IMR-90 (cell line): ENCODE measurements around the gene PHKB. TPM values are rescaled to one million over a fixed set of nuclear protein-coding genes. Genes with fewer than 3 reads are reported as not detected.
"Not testable (repeated sequence)": the region's sequence is repeated elsewhere in the genome, so short reads cannot be mapped to it uniquely, and the experiment has no call there.

Experiments used
- ATAC-seq: fragments of 200-7000 bp; cut with Tn5 transposase; 2 replicates; pipeline ENCODE4 v1.9.1; 2020; ENCODE audit warnings: low read depth, mild to moderate bottlenecking, moderate library complexity
- BruUV-seq: library from RNA; stranded (reverse); fragments of 400-500 nt; replicated peaks from 2 replicates; lab custom pipeline; 2021; lab: Mats Ljungman, UMichigan
- CTCF ChIA-PET: fragments of 300-600 bp; formaldehyde crosslinking; extraction: SDS; loops from one replicate; lab custom pipeline; 2021; ENCODE audit warnings: antibody characterized with exemption; lab: Yijun Ruan, JAX
- POLR2A ChIA-PET: fragments of 300-600 bp; sonication (Branson Sonifier 250); formaldehyde crosslinking; loops from one replicate; lab custom pipeline; 2022; ENCODE audit warnings: antibody characterized with exemption; ENCODE audit not compliant: unreplicated experiment; lab: Charles Lee
- DNase-seq: peaks from one replicate; pipeline ENCODE4 v3.0.0; 2013
- H2AFZ ChIP-seq: replicated peaks from 2 replicates; pipeline ENCODE3; 2013; ENCODE audit warnings: low read length, mild to moderate bottlenecking; ENCODE audit not compliant: poor library complexity
- H2AK5ac ChIP-seq: 2 replicates; pipeline ENCODE4 v1.6.1; 2013; ENCODE audit warnings: low read depth, low read length, inconsistent platforms
- H2AK9ac ChIP-seq: replicated peaks from 2 replicates; pipeline ENCODE3; 2013; ENCODE audit warnings: mild to moderate bottlenecking, low read depth, low read length, moderate library complexity; ENCODE audit not compliant: poor library complexity
- H2BK120ac ChIP-seq: 2 replicates; pipeline ENCODE4 v1.6.1; 2013; ENCODE audit warnings: low read depth, low read length, inconsistent platforms
- H2BK15ac ChIP-seq: 3 replicates; pipeline ENCODE4 v1.6.1; 2013; ENCODE audit warnings: low read depth, low read length, inconsistent platforms
- H2BK20ac ChIP-seq: 2 replicates; pipeline ENCODE4 v1.6.1; 2013; ENCODE audit warnings: low read depth, mild to moderate bottlenecking, inconsistent platforms, low read length, moderate library complexity
- H2BK5ac ChIP-seq: 2 replicates; pipeline ENCODE4 v1.6.1; 2013; ENCODE audit warnings: mild to moderate bottlenecking, low read depth, low read length, inconsistent platforms; ENCODE audit not compliant: poor library complexity, severe bottlenecking
- H3K14ac ChIP-seq: replicated peaks from 2 replicates; pipeline ENCODE4 v1.6.1; 2013; ENCODE audit warnings: low read depth, low read length, inconsistent platforms
- H3K18ac ChIP-seq: 2 replicates; pipeline ENCODE4 v1.6.1; 2013; ENCODE audit warnings: low read depth, low read length, control low read depth
- H3K23ac ChIP-seq: 2 replicates; pipeline ENCODE4 v1.6.1; 2013; ENCODE audit warnings: low read depth, low read length, inconsistent platforms
- H3K27ac ChIP-seq: 2 replicates; pipeline ENCODE4 v1.5.1; 2013; ENCODE audit warnings: mild to moderate bottlenecking, control low read depth, low read length; ENCODE audit not compliant: insufficient read depth
- H3K27me3 ChIP-seq: 2 replicates; pipeline ENCODE4 v1.6.1; 2013; ENCODE audit warnings: low read length; ENCODE audit not compliant: control insufficient read depth, insufficient read depth
- H3K36me3 ChIP-seq: 2 replicates; pipeline ENCODE4 v1.6.1; 2013; ENCODE audit warnings: low read length, mixed read lengths; ENCODE audit not compliant: control insufficient read depth, insufficient read depth
- H3K4ac ChIP-seq: 2 replicates; pipeline ENCODE4 v1.6.1; 2013; ENCODE audit warnings: low read depth, low read length, inconsistent platforms
- H3K4me1 ChIP-seq: 2 replicates; pipeline ENCODE4 v1.6.1; 2013; ENCODE audit warnings: low read length, mixed read lengths; ENCODE audit not compliant: control insufficient read depth, insufficient read depth
- H3K4me2 ChIP-seq: 2 replicates; pipeline ENCODE4 v1.6.1; 2013; ENCODE audit warnings: low read depth, mild to moderate bottlenecking, control low read depth, low read length, moderate library complexity
- H3K4me3 ChIP-seq: 2 replicates; pipeline ENCODE4 v1.5.1; 2013; ENCODE audit warnings: low read depth, mild to moderate bottlenecking, control low read depth, low read length, moderate library complexity; ENCODE audit not compliant: insufficient read depth
- H3K56ac ChIP-seq: 2 replicates; pipeline ENCODE4 v1.6.1; 2013; ENCODE audit warnings: low read length, inconsistent platforms; ENCODE audit not compliant: insufficient read depth; ENCODE audit errors: extremely low read depth
- H3K79me1 ChIP-seq, 2 experiments: 2 replicates each; pipeline ENCODE4 v1.6.1; 2013; ENCODE audit warnings: low read length in 2 of 2, inconsistent platforms in 1 of 2, low read depth in 1 of 2
- H3K9ac ChIP-seq: 2 replicates; pipeline ENCODE4 v1.6.1; 2013; ENCODE audit warnings: low read depth, low read length, control low read depth
- H3K9me1 ChIP-seq: 2 replicates; pipeline ENCODE4 v1.6.1; 2013; ENCODE audit warnings: low read length, inconsistent platforms; ENCODE audit not compliant: insufficient read depth
- H3K9me3 ChIP-seq: 2 replicates; pipeline ENCODE4 v1.6.1; 2013; ENCODE audit warnings: low read length; ENCODE audit not compliant: control insufficient read depth, insufficient read depth
- H4K20me1 ChIP-seq: 2 replicates; pipeline ENCODE4 v1.6.1; 2013; ENCODE audit warnings: low read length, inconsistent platforms; ENCODE audit not compliant: insufficient read depth
- H4K5ac ChIP-seq: 2 replicates; pipeline ENCODE4 v1.6.1; 2013; ENCODE audit warnings: mild to moderate bottlenecking, low read depth, low read length, control low read depth
- H4K8ac ChIP-seq, 2 experiments: 2 replicates each; pipeline ENCODE4 v1.6.1; 2013; ENCODE audit warnings: low read depth in 2 of 2, low read length in 2 of 2, control low read depth in 1 of 2, inconsistent platforms in 1 of 2
- H4K91ac ChIP-seq: 2 replicates; pipeline ENCODE4 v1.6.1; 2013; ENCODE audit warnings: low read depth, low read length, inconsistent platforms; ENCODE audit not compliant: insufficient read depth
- CEBPB ChIP-seq: IDR thresholded peaks from 2 replicates; pipeline ENCODE4 v1.6.1; 2012; ENCODE audit warnings: low read depth, low read length, improper control_type of control experiment
- MAFK ChIP-seq: IDR thresholded peaks from 2 replicates; pipeline ENCODE4 v1.6.1; 2012; ENCODE audit warnings: low read depth, low read length, improper control_type of control experiment
- WGBS, 2 experiments: methylation state at CpG; one replicate each; pipeline versions ENCODE4 v1.1.5 to v1.1.7; 2013; ENCODE audit warnings: missing lambda C conversion rate in 2 of 2; ENCODE audit not compliant: insufficient read length in 1 of 2; ENCODE audit errors: extremely low coverage in 2 of 2; 5-methylcytosine and 5-hydroxymethylcytosine counted together
- dilution Hi-C: fragments of 300-500 bp; cut with HindIII; formaldehyde crosslinking; loops from one replicate; pipeline ENCODE4 v1.14.3; 2018; ENCODE audit warnings: low sequenced_read_pairs; ENCODE audit not compliant: unreplicated experiment
- in situ Hi-C: fragments of 300-500 bp; cut with MboI; formaldehyde crosslinking; loops from 3 replicates; pipeline ENCODE4 v1.14.3; 2019; ENCODE audit warnings: low sequenced_read_pairs, inconsistent platforms, mixed read lengths
- intact Hi-C: fragments of 100-400 bp; cut with micrococcal nuclease; formaldehyde crosslinking; loops from 2 replicates; pipeline ENCODE4 v1.10.0; 2022
- polyA plus RNA-seq, 3 experiments: library from polyadenylated mRNA; depleted of rRNA; stranded (reverse); fragments of >200 nt; gene quantifications; 2 replicates each; pipeline ENCODE4 v1.2.3, GENCODE V29; 2012; ENCODE audit warnings: low replicate concordance in 1 of 3
- total RNA-seq: library from RNA; depleted of rRNA; stranded (reverse); fragments of >200 nt; gene quantifications from 2 replicates; pipeline ENCODE4 v1.2.3, GENCODE V29; 2012

The PHKB gene
- total and polyA plus RNA-seq, 2 of the 4 experiments (the other 2 are of a cell fraction), result 24.2 to 58.6 TPM

DNA sequence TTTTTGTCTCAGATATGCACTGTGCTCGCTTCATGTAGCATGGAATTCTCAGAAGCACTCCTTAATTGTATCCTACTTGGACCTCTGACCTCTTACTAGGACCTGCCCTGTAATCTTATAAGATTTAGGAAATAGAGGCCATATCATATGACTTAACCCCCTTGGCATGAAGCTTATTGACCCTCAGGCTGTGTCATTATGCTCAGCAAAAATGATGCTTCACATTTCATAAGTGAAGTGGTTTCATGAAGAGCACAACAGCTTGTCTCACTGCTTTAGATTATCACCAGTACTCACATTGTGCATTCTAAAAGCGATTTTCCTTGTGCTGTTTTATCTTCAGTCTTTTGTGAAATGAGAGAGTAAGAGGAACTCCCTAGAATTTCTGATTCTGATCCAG is 6.4 kb downstream of the PHKB start:
- in situ Hi-C loops (loop anchor here (25.0 kb wide), 1 partner anchor 695 kb away; the partner anchor contains the start of gene ABCC12), dilution Hi-C loops (no loop called here), intact Hi-C loops (loop anchor here (10.0 kb wide), 2 partner anchors 267 to 417 kb away; no protein-coding TSS in a partner anchor)
- Histone ChIP-seq H3K4me3 (no peak overlapping the region), H3K18ac (no peak overlapping the region), H4K91ac (no peak overlapping the region), H3K9ac (no peak overlapping the region), H4K20me1 (no peaks in the 10 kb centered on the region), H3K14ac (no peak overlapping the region; the same call in 1 of the 2 replicates), H3K36me3 (no peaks in the 10 kb centered on the region), H2BK120ac (no peak overlapping the region), H2BK20ac (no peak overlapping the region), H2AK5ac (no peak overlapping the region), H2BK15ac (no peak overlapping the region), H3K4ac (no peak overlapping the region), H3K23ac (no peak overlapping the region), H3K9me1 (no peaks in the 10 kb centered on the region; the same call in 1 of the 2 replicates), H3K27ac (no peak overlapping the region), H3K56ac (no peak overlapping the region), H3K9me3 (no peaks in the 10 kb centered on the region), H4K8ac (no peak overlapping the region), H3K79me1 (peaks cover 17 to 46% of the 10 kb centered on the region in 2 experiments; a peak in 3 of 4 replicates), H2BK5ac (no peak overlapping the region), H2AK9ac (no peak overlapping the region), H3K27me3 (no peaks in the 10 kb centered on the region), H4K5ac (no peak overlapping the region), H3K4me2 (no peak overlapping the region), H2AFZ (no peak overlapping the region), H3K4me1 (no peaks in the 10 kb centered on the region; the same call in 1 of the 2 replicates)
- no CpG with 5 or more reads among the region's 2 CpGs for WGBS, 2 experiments
- TF ChIP-seq CEBPB (no peak), MAFK (no peak)
- DNase-seq, result no peak
- ChIA-PET CTCF (interaction anchor here (0.6 to 0.7 kb wide), 2 partner anchors 12 to 17 kb away, joined by 3 to 4 read pairs; no protein-coding TSS in a partner anchor), POLR2A (no interaction called here)
- no peak for ATAC-seq
- BruUV-seq, result no TSS peak

DNA sequence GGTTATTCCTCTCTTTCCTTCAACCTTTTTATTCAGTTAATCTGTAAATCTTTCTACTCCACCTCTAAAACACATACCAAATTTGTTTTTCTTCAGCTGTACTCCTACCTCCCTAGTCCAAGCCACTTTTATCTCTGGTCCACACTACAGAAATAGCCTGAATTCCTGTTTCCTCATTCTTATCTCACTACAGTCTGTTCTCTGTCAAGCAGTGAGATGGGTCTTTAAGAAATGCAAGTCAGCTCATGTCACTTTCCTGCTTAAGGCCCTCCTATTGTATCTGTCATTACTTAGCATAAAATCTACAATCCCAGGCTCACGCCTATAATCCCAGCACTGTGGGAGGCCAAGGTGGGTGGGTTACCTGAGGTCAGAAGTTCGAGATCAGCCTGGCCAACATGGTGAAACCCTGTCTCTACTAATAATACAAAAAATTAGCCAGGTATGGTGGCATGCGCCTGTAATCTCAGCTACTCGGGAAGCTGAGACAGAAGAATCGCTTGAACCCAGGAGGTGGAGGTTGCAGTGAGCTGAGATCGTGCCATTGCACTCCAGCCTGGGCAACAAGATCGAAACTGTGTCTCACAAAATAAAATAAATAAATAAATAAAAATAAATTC is 7.0 kb downstream of the PHKB start:
- H2BK5ac ChIP-seq, ATAC-seq, H3K18ac ChIP-seq, H2BK20ac ChIP-seq, H4K20me1 ChIP-seq, H3K14ac ChIP-seq, DNase-seq, dilution Hi-C loops, H3K4me3 ChIP-seq, H3K9me1 ChIP-seq, H3K27me3 ChIP-seq, H4K91ac ChIP-seq, H2AK9ac ChIP-seq, H3K4ac ChIP-seq, H3K9me3 ChIP-seq, H3K4me1 ChIP-seq, H3K36me3 ChIP-seq, H2AK5ac ChIP-seq, H4K8ac ChIP-seq, H3K27ac ChIP-seq, H3K56ac ChIP-seq, H2AFZ ChIP-seq, H3K4me2 ChIP-seq, H2BK15ac ChIP-seq, H3K9ac ChIP-seq, BruUV-seq, H2BK120ac ChIP-seq, H3K23ac ChIP-seq, POLR2A ChIA-PET, H4K5ac ChIP-seq: not testable (repeated sequence)
- CTCF ChIA-PET, result interaction anchor here (0.6 to 0.7 kb wide), 2 partner anchors 12 to 102 kb away, joined by 3 read pairs; no protein-coding TSS in a partner anchor
- H3K79me1 ChIP-seq, result peaks cover 20 to 52% of the 10 kb centered on the region in 2 experiments; a peak in 3 of 4 replicates
- WGBS, 2 experiments, result no CpG with 5 or more reads among the region's 7 CpGs
- intact Hi-C loops (loop anchor here (10.0 kb wide), 2 partner anchors 267 to 417 kb away; no protein-coding TSS in a partner anchor), in situ Hi-C loops (loop anchor here (25.0 kb wide), 1 partner anchor 694 kb away; the partner anchor contains the start of gene ABCC12)
